Measurements from ENCODE around the gene MRPL19. TPM values are rescaled to one million over a fixed set of nuclear protein-coding genes. Genes with fewer than 3 reads are reported as not detected.

MRPL19 gene
- total and polyA plus RNA-seq, 2 experiments from 2014 or later, result 65.5 to 149 TPM

Small RNA genes lying within 50 kb of the gene (small RNA-seq; reads per million reads assigned to genes)
- gene RF00012 (ENCODE audit: low replicate concordance), result not detected

Other genes with a start within 250 kb of the MRPL19 start
- 7.9 and 8.5 TPM in 2 replicates for gene EVA1A, start 85.8 kb upstream of the MRPL19 start, total RNA-seq (2014; rRNA removed; shearing (Covaris generic))
- 4.6 and 5.0 TPM in 2 replicates for gene EVA1A, start 85.8 kb upstream of the MRPL19 start, polyA plus RNA-seq (2016; fragmentation: Nextera tagmentation; extraction: Ambion mirVana)
- gene GCFC2, start 64.1 kb downstream of the MRPL19 start, total RNA-seq (2014; rRNA removed; shearing (Covaris generic)), result 24.4 and 26.2 TPM in 2 replicates
- 19.1 and 23.8 TPM in 2 replicates for gene GCFC2, start 64.1 kb downstream of the MRPL19 start, polyA plus RNA-seq (2016; fragmentation: Nextera tagmentation; extraction: Ambion mirVana)

All from GM23338 (cell line).